HG03469 (cell line): ENCODE data around the gene ERICH3.

Source experiments
- ATAC-seq: cut with Tn5 transposase; IDR thresholded peaks from one replicate; pipeline ENCODE4 v1.9.1; 2021; ENCODE audit warnings: mild to moderate bottlenecking, moderate library complexity, moderate number of reproducible peaks; ENCODE audit not compliant: unreplicated experiment

The ERICH3 gene

DNA sequence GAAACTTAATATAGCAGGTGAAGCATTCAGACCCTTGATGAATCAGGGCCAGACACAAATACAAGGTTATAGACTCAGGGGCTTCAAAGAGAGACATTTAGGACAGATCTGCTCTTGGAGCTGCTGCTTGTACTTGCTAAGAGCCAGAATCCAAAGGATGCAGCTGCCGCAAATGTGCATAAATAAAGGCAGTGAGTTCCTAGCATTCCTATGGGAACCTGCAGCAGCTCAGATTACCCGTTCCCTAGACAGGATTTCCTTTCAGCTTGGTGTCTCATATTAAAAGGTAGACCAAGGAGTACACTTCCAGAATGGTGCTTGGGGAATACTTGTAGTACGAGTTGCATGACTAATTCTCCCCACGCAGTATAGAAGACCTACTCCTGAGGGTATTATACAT is 151.4 kb downstream of the ERICH3 start:
- no peak for ATAC-seq
